ENCODE results near the gene KLHL4. TPM values are rescaled to one million over a fixed set of nuclear protein-coding genes. Genes with fewer than 3 reads are reported as not detected.
"Not testable (repeated sequence)": the region's sequence is repeated elsewhere in the genome, so short reads cannot be mapped to it uniquely, and the experiment has no call there.

The KLHL4 gene
- polyA plus RNA-seq, 1 experiment, result 0.33 TPM

- H3K27ac ChIP-seq (ENCODE audit: low read depth, low read length), result no peak overlapping the region
- peaks cover 2% of the 10 kb centered on the region; the same call in 1 of the 2 replicates for H3K9me3 ChIP-seq (ENCODE audit: control insufficient read depth, insufficient read depth, low read length)
- DNase-seq (ENCODE audit: low read depth, low spot score), result no peak
- TF ChIP-seq CTCF (IDR thresholded peaks at IDR 0.05; ENCODE audit: low read depth, low read length), result no peak
- H3K4me3 ChIP-seq (ENCODE audit: low read depth, low read length), result no peak overlapping the region
- H3K27me3 ChIP-seq (ENCODE audit: control insufficient read depth, insufficient read depth, low read length), result no peaks in the 10 kb centered on the region
- CTCF ChIA-PET, result no interaction called here
- POLR2A ChIA-PET, result no interaction called here
Observed at GRCh38 chrX:87634361-87634760, 116.8 kb downstream of the KLHL4 start.

DNA sequence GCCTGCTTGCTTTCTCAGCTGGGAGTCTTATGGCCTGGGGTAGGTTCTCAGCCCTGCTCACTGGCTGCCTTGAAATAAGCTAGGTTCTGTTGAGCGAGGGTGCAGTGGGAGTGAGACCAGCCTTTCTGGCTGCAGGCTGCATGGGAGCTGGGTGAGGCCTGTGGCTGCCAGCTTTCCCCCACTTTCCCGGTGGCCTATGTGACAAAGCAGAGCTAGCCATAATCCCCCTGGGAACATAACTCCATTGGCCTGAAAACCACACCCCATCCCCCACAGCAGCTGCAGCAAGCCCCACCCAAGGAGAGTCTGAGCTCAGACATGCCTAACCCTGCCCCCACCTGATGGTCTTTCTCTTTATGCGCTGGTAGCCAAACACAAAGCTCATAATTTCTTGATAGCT, 118.9 kb downstream of the KLHL4 start:
- DNase-seq (ENCODE audit: low read depth, low spot score), result no peak
- H3K9me3 ChIP-seq (ENCODE audit: control insufficient read depth, insufficient read depth, low read length), result peaks cover 2% of the 10 kb centered on the region; the same call in 1 of the 2 replicates
- POLR2A ChIA-PET, result no interaction called here
- H3K27me3 ChIP-seq (ENCODE audit: control insufficient read depth, insufficient read depth, low read length), result no peaks in the 10 kb centered on the region
- no peak overlapping the region for H3K27ac ChIP-seq (ENCODE audit: low read depth, low read length)
- CTCF ChIA-PET, result no interaction called here
- TF ChIP-seq CTCF (IDR thresholded peaks at IDR 0.05; ENCODE audit: low read depth, low read length), result no peak
- H3K4me3 ChIP-seq (ENCODE audit: low read depth, low read length), result no peak overlapping the region

GRCh38 chrX:87641439-87641838, 123.8 kb downstream of the KLHL4 start:
- POLR2A ChIA-PET; H3K9me3 ChIP-seq (ENCODE audit: control insufficient read depth, insufficient read depth, low read length); H3K27me3 ChIP-seq (ENCODE audit: control insufficient read depth, insufficient read depth, low read length); DNase-seq (ENCODE audit: low read depth, low spot score); H3K27ac ChIP-seq (ENCODE audit: low read depth, low read length); CTCF ChIA-PET; H3K4me3 ChIP-seq (ENCODE audit: low read depth, low read length): not testable (repeated sequence)

DNA sequence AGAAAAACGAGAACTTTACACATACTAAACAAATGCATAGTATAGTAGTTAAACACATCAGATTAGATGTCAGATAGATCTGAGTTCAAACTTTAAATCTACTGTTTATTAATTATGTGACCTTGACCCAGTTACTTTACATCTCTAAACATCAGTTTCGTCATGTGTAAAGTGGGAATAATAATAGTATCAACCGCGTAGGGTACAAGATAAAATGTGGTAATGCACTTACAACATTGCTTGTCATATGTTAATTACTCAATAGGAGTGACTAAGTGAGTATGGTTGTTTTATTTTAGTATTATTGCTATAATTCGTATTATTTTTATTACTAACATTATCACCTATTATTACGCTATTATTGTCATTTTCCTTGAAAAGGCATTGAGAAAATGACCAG, 144.2 kb downstream of the KLHL4 start:
- no peak for TF ChIP-seq CTCF (IDR thresholded peaks at IDR 0.05; ENCODE audit: low read depth, low read length)
- no peak for DNase-seq (ENCODE audit: low read depth, low spot score)
- ChIA-PET POLR2A (no interaction called here), CTCF (no interaction called here)
- Histone ChIP-seq H3K4me3 (ENCODE audit: low read depth, low read length) (no peak overlapping the region), H3K9me3 (ENCODE audit: control insufficient read depth, insufficient read depth, low read length) (no peaks in the 10 kb centered on the region), H3K27ac (ENCODE audit: low read depth, low read length) (no peak overlapping the region), H3K27me3 (ENCODE audit: control insufficient read depth, insufficient read depth, low read length) (no peaks in the 10 kb centered on the region)

DNA sequence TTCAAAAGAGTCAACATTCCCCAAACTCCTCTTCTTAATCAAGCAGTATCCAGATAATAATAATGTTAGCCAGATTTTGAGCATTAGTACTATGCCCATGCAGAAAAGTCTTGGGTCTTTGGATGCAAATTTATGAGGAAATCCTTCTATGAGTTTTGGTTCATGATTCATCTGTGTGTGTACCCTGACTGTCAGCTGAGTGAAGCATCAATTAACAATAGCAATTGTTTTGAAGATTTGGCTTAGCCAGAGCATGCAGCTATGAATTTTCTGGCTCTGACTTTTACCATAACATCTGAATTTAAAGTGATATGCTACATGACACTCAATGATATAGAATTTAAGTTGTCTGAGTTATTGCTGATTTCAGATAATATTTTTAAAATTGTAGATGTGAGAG, 145.8 kb downstream of the KLHL4 start:
- CTCF ChIA-PET, result interaction anchor here (1.4 kb wide), 1 partner anchor 325 kb away, joined by 4 read pairs; no protein-coding TSS in a partner anchor

More for the DNA sequence above, 145.8 kb downstream of the KLHL4 start:
- no peaks in the 10 kb centered on the region for H3K27me3 ChIP-seq (ENCODE audit: control insufficient read depth, insufficient read depth, low read length)
- no peak overlapping the region for H3K4me3 ChIP-seq (ENCODE audit: low read depth, low read length)
- no peak for TF ChIP-seq CTCF (IDR thresholded peaks at IDR 0.05; ENCODE audit: low read depth, low read length)
- POLR2A ChIA-PET, result no interaction called here
- H3K9me3 ChIP-seq (ENCODE audit: control insufficient read depth, insufficient read depth, low read length), result no peaks in the 10 kb centered on the region
- H3K27ac ChIP-seq (ENCODE audit: low read depth, low read length), result no peak overlapping the region
- no peak for DNase-seq (ENCODE audit: low read depth, low spot score)

Measured in AG04450 (cell line).